ENCODE results near the gene FERD3L.

DNA sequence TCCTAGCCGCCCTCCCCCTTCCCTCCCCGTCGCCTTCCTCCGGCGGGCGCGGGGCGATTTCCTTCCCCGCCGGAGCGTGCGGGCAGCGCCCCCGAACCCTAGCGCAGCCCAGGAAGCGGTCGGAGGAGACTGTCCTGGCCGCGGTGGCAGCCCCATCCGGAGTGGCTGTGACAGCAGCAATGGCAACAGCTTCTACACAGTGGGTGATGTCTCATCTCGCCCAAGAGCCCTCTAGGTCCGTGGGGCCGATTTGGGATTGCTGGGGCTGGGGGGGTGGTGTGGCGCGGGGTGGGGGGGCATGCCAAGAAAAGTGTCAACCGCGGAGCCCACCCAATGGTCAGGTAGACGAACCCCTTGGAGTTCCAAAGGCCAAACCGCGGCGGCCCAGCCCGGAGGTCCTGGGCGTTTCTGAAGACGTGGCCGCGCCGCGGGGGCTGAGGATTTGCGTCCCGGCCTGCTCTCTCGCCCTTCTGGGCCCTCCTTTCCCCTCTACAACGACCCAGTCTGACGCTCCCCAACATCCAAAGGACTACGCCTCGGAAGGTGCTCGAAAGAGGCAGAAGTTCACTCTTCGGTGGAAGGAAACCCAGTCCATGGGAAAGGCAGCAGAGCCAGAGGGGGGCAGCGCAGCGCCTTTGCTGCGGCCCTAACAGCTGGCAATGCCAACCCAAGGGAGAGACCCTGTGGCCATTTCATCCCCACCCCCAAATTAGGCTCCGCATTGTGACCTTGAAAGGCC, 27.2 kb downstream of the FERD3L start:
- TF ChIP-seq, protein P1, sequence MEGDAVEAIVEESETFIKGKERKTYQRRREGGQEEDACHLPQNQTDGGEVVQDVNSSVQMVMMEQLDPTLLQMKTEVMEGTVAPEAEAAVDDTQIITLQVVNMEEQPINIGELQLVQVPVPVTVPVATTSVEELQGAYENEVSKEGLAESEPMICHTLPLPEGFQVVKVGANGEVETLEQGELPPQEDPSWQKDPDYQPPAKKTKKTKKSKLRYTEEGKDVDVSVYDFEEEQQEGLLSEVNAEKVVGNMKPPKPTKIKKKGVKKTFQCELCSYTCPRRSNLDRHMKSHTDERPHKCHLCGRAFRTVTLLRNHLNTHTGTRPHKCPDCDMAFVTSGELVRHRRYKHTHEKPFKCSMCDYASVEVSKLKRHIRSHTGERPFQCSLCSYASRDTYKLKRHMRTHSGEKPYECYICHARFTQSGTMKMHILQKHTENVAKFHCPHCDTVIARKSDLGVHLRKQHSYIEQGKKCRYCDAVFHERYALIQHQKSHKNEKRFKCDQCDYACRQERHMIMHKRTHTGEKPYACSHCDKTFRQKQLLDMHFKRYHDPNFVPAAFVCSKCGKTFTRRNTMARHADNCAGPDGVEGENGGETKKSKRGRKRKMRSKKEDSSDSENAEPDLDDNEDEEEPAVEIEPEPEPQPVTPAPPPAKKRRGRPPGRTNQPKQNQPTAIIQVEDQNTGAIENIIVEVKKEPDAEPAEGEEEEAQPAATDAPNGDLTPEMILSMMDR (IDR thresholded peaks at IDR 0.05): no peak
- TF ChIP-seq POLR2AphosphoS5 (IDR thresholded peaks at IDR 0.05; ENCODE audit: low read depth, low read length): no peak
- TF ChIP-seq, protein P2, sequence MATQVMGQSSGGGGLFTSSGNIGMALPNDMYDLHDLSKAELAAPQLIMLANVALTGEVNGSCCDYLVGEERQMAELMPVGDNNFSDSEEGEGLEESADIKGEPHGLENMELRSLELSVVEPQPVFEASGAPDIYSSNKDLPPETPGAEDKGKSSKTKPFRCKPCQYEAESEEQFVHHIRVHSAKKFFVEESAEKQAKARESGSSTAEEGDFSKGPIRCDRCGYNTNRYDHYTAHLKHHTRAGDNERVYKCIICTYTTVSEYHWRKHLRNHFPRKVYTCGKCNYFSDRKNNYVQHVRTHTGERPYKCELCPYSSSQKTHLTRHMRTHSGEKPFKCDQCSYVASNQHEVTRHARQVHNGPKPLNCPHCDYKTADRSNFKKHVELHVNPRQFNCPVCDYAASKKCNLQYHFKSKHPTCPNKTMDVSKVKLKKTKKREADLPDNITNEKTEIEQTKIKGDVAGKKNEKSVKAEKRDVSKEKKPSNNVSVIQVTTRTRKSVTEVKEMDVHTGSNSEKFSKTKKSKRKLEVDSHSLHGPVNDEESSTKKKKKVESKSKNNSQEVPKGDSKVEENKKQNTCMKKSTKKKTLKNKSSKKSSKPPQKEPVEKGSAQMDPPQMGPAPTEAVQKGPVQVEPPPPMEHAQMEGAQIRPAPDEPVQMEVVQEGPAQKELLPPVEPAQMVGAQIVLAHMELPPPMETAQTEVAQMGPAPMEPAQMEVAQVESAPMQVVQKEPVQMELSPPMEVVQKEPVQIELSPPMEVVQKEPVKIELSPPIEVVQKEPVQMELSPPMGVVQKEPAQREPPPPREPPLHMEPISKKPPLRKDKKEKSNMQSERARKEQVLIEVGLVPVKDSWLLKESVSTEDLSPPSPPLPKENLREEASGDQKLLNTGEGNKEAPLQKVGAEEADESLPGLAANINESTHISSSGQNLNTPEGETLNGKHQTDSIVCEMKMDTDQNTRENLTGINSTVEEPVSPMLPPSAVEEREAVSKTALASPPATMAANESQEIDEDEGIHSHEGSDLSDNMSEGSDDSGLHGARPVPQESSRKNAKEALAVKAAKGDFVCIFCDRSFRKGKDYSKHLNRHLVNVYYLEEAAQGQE (IDR thresholded peaks at IDR 0.05; ENCODE audit: insufficient read depth in 1 of 2, low read depth in 2 of 2, low read length in 1 of 2): no peak
- no peak for TF ChIP-seq TCF7L2 (IDR thresholded peaks at IDR 0.05; ENCODE audit: low read depth, low read length)

All from Panc1 (cell line).